Fibroblast of gingiva (primary cell): ENCODE results near the gene BICDL1.

Experiments used
- DNase-seq: peaks from one replicate; pipeline ENCODE4 v3.0.0-alpha.2; 2011; ENCODE audit warnings: low read depth

BICDL1 gene

DNA sequence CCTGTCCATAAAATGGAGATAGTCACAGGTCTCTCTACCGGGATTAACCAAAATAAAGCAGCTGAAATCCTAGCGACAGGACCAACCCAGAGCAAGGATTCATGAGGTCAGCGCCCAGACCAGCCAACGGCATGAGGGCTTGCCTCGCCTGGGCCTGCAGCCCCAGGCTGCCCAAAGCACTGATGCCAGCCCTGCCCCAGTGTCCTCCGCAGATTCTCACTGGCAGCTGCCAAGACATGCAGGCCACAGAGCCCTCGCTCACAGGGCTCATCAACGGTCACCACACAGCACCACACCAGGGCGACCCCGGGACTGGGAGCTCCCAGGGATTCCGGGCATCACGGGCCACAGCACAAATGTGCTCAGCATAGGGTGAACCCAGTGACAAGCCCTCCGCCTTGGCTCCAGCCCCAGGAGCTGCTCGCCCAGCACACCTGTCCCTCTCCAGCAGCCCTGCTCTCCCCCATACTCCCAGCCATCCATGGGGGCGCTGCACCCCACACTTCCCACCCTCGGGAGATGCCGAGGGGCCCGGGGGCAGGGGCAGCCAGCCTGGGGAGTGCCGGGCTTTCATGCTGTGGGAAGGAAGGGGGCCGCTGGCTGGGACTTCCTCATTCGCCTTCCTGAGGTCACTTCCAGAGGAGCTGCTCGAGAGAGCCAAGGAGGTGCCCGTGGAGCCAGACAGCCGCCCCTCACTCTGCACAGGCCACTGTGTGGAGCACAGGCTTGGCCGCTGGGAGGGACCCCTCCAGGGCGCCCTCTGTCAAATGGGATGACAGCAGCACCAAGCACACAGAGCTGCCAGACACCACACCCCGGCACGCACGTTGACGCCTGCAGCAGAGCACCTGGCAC lies 113.4 kb downstream of the BICDL1 start:
- DNase-seq: no peak

DNA sequence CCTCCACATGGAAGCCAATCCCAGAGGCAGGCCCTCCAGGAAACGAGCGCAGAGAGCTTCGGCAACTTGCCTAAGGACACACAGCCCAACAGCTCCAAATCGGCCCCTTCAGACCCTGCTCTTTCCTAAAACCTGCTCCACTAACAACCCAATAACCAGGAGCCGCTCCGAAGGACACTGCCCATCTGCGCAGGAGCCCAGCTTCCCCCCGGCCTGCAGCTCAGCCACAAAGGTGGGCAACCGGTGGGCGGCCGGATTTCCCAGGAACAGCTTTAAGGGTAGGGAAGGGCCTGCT lies 114.0 kb downstream of the BICDL1 start:
- DNase-seq: no peak

DNA sequence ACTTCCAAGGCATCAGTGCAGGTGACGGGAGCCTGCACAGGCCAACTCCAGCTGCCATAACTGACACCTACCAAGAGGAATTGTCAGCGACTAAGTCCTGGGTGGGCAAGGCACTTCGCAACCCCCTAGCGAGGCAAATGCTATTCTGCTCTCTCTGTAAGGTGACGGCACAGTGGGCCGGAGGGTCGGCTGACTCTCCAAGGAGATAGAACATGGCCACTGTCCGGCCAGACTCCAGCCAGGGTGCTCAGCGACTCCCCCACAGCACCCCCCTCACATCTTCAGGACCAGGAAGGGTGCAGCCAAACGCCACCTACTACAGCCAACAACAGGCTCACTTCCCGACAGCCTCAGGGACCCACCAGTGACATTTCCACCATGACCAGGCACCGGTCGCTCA lies 114.3 kb downstream of the BICDL1 start:
- no peak for DNase-seq

DNA sequence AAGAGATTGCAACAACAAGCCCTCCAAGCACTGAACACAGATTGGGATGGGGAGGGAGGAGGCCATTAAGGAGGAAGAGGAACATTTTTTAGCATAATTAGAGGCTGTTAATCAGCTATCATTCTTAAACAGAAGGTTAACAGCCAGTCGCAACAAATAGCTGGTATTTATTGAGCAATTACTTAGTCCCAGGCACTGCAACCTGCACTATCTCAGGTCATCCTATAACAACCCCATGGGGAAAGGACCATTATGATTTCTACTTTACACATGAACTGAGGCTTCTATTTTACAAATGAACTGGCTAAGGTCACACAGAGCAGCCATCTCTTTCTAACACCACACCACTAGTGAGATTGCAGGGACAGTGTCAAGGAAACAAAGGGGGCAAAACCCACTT lies 117.1 kb downstream of the BICDL1 start:
- no peak for DNase-seq

DNA sequence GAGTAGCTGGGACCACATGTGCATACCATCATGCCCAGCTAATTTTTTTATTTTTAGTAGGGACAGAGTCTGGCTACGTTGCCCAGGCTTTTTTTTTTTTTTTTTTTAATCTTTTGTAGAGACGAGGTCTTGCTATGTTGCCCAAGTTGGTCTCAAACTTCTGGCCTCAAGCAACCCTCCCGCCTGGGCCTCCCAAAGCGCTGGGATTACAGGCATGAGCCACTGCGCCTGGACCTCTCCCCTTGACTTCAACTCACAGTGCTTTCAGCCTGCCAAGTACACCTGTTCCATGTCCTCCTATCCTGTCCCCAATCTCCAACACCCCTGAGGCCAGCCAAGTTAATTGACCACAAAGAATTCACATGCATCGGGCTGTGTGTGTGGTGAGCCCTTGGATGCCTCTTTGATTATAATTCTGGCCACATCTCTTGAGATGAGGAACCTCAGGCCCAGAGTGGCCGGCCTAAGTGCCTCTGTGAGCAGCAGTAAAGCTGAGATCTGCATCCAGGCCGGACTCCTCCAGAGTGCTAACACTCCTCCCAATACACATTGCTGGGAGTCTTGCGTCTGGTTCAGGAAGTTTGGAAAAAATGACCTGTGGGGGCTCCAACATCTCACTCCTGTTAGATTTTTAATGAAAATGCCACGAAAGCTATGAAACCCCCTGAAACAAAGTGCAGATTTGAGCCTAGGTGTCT lies 120.7 kb downstream of the BICDL1 start:
- DNase-seq: no peak

DNA sequence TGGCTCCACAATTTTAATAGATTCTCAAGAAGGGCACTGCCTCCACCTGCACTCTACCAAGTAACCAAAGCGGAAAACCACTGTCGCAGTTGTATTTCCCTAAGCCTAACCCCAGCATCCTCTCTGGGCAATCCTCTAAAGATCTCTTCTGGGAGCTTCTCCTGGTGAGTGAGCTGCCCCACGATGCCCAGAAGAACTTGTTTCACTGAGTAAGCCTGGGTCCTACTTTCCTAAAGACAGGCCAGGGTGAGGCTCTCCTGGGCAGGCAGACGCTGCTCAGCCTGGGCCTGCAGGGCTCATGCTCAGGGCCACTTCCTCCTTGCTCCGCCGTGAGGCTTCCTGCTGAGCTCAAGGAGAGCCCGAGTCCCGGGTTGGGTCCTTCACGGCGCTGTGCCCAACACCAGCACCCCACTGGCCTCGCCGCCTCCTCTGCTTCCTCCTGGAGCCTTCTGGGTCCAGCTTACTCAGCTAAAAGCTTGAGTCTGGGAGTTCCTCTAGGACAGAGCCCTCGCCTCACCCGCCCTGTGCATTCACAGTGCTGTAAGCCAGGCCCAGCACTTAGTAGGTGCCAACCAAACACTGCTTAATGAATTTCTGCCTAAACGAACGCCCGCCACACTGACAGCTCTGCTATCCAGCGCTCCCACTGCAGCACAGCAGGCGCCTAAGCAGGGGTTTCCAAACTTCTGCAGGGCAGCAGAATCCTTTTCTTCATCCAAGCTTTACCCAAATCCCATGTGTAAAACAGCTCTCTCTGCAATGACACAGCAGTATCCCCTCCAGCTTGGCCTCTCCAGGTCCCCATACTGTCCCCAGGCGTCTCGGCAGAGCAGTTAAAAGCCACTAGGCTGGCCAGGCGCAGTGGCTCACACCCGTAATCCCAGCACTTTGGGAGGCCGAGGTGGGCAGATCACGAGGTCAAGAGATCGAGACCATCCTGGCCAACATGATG lies 121.8 kb downstream of the BICDL1 start:
- DNase-seq: no peak

DNA sequence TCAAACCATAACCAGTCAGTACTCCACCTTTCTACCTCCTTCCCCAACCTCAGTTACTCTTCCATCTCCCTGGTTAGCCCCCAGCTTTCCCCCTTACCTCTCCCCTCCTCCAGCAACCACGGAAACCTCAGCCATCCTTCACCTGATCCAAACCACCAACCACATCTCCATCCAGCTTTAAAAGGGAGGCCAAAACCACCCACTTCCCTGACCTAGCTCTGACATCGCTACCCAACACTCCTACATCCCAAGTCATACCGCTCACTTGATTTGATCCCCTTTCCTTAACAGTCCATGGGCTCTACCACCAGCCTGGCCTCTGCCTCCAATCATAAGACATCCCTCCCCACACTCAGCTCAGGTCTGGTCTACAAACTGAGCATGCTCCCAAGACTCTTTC lies 126.0 kb downstream of the BICDL1 start:
- no peak for DNase-seq

DNA sequence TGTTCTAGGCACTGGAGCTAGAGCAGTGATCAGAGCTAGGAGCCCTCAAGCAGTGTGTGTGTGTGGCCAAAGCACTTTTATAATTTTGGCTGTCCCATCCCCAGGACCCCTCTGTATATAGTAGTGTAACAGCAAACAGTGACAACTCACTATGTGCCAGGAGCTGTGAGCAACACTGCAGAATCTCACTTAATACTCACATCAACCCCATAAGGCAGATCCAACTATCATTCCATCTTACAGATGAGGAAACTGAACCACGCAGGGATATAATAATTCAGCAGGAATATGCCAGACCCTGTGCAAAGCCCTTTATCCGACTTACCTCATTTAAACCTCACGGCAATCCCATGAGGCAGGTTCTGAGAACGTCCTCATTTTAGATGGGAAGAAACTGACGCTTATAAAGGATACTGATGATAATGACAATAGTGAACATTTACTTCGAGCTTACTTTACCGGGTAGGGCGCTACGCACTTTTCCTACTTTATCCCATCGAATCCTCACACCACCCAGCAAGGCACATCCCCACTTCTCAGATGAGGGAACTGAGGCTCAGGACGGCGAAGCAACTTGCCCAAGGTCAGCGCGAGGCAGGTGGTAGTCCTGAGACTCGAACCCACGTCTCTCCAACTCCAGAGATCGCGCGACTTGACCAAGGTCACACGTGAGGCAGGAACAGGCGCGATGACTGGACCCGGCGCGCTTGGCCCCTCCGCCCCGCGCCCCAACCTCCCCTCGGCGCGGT lies 126.8 kb downstream of the BICDL1 start:
- peak; percentile 21 for DNase-seq

DNA sequence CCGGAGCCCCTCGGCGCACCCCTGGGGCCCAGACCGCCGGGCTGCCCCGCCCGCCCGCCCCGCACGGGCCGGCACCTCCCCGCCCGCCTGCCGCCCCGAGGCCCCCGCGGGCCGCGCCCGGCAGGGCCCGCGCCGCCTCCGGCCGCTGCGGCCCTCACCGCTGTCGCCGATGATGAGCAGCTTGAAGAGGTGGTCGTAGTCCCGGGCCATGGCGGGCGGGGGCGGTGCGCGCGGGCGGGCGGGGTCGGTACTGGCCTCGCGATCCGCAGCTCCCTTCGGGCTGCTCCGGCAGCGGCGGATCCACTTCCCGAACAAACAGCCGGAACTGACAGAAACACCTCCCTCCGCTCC lies 127.4 kb downstream of the BICDL1 start, which contains the start of gene RAB35:
RAB35 (minus strand) TSS at position 313 of the 351 bp plus-strand sequence; CDS start at position 210, 103 bp downstream.
- DNase-seq: no peak

DNA sequence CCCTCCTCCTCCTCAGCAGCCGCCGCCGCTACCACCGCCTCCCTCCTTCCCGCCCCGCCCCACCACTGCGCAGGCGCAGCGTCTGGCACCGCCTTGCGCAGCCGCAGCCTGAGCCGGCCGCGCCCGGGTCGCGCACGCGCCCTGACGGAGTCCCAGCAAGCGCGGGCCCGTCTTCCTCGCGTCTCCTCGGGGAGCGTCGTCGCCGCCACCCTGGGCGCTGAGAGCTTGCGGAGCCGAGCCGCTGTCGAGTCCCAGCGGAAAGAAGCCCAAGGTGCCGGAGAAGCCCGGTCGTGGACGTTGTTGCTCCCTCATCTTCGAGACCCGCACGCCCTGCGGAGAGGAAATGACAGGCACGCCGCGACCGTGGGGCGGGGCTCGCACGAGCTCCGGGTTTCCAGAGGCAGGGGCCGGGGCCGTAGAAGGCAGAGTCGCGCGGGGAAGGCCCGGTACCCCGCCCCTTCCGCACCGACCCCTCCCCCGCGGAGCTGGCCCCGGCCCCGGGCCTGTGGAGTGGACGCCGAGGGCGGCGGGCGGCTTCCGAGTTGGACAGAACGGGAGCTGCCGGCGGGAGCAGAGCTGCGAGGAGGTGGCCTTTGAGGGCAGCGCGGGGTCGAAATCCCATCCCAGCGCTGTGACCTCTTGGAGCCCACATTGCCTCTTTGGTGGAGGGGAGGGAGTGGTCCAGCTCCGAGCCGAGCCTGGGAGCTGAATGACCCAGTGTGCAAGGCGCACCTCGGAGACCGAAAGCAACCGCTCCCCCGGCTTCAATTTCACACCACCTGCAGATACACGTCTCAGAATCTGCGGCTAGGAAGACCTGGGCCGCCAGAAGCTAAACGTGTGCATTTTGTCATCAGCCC lies 128.0 kb downstream of the BICDL1 start:
- DNase-seq: peak; percentile 92

DNA sequence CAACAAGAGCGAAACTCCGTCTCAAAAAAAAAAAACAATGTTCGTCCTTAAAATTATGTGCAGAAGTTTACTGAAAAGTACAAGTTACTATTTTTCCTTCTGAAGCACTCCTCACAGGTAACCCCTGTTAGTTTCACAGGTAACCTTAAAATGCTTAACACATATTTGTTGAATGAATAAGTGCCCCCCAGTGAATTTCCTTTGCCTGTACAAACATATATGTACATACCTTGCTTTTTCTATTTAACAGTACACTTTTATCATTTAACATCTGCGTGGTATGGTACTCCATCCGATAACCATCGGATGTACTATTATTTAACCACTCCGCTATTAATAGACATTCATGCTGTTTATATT lies 128.9 kb downstream of the BICDL1 start:
- no peak for DNase-seq

DNA sequence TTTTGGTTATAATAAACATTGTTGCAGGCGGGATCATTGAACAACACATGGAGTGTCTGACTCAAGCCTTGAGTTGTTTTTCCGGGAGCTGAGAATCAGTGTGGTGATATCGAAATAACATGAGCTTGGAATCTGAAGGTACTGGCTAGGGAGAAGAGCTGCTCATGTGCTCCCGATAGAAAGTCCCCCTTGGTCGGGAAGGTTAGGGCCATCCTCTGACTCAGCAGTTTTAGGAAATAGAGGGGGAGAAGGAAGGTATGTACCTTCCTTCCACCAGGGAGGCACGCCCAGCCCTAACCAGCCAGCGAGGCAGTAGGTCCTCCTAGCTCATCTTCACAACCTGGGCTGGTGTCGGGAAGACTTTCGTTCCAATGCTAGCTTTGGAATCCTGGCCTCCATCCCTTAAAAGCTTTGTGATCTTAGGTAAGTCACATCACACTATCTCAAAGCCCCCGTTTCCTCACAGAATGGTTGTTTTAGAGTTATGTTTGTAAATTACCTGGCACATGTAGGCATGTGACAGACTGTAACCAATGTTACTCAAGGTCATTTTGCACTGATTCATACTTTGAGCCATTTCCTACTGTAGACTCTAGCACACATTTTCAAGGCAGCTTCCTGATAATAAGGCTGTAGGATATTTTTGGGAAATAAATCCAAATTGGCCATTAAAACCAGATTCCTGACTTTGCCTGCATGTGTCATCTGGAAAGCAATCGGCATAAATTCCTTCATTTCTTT lies 129.5 kb downstream of the BICDL1 start:
- peak; percentile 39 for DNase-seq

DNA sequence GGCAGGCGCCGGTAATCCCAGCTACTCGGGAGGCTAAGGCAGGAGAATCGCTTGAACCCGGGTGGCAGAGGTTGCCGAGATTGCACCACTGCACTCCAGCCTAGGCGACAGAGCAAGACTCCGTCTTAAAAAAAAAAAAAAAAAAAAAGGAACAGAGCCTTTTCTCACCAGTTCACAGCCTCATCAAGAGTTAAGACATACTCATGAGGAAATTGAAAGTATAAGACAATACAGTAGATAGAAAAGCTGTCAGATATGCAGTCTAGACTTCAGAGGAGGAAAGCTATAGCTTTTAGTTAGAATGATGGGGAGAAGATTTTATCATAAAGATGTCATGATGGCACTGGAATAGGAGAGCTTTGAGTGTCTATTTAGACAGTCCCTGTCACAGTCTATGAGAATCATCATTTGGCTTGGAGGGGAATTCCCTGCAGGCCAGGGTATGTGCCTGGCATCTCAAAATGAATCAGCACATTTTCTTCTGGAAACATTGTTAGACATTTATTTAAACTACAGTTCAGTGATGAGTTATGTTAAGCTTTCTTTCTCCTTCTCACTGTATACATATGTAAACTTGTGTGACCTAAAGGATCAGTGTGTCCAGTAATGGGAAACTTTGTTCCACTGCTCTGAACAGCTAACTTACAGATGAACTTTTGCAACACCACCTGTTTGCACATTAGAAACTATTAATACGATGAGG lies 130.4 kb downstream of the BICDL1 start:
- DNase-seq: peak; percentile 43

DNA sequence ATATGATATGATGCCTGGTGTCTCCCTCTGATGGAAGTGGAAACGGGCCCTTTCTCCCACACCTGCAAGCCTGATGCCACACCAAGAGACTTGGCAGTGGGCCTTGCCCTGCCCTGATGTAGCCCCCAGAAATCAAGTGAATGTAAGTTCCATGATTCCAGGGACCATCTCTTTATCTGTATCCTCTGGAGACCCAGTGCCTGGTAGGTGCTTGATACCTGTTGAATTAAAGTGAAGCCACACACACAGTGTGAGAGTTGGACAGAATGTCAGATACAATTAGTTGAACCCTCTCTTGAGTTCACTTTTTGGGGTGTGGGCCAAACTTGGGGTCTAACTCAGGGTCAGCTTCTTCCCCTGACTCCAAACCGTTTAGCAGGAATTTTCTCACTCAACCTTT lies 132.3 kb downstream of the BICDL1 start:
- no peak for DNase-seq

DNA sequence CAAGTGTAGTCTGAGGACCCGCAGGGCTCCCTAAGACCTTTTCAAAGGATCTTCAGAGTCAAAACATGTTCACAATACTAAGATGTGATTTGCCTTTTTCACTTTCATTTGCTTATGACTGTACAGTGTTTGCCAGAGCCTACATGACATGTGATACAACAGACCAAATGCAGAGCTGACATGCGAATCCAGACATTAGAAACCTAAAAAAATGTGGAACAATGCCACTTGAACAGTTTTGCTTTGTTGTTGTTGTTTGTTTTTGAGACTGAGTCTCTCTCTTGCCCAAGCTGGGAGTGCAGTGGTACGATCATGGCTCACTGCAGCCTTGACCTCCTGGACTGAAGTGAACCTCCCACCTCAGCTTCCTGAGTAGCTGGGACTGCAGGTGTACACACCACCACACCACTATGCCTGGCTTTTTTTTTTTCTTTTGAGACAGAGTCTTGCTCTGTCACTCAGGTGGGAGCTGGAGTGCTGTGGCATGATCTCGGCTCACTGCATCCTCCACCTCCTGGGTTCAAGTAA lies 132.8 kb downstream of the BICDL1 start:
- DNase-seq: peak; percentile 22

DNA sequence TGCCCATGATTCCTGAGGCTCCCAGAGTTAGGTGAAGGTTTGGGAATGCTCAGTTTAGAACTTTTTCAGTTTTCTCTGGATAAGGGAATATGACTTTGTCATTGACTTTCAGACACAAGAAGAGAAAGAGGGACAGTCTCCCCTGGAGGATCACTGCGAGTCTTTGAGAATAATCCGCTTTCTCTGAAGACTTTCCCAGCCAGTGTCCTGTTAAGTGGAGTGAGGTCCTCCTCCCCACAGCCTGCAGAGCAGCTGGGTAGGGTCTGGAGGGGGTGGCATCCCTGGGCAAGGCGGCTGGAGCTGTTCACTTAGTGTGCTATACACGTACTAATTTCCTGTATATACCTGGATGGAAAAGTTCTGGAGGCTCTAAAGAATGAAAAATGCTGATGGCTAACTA lies 136.0 kb downstream of the BICDL1 start:
- no peak for DNase-seq

DNA sequence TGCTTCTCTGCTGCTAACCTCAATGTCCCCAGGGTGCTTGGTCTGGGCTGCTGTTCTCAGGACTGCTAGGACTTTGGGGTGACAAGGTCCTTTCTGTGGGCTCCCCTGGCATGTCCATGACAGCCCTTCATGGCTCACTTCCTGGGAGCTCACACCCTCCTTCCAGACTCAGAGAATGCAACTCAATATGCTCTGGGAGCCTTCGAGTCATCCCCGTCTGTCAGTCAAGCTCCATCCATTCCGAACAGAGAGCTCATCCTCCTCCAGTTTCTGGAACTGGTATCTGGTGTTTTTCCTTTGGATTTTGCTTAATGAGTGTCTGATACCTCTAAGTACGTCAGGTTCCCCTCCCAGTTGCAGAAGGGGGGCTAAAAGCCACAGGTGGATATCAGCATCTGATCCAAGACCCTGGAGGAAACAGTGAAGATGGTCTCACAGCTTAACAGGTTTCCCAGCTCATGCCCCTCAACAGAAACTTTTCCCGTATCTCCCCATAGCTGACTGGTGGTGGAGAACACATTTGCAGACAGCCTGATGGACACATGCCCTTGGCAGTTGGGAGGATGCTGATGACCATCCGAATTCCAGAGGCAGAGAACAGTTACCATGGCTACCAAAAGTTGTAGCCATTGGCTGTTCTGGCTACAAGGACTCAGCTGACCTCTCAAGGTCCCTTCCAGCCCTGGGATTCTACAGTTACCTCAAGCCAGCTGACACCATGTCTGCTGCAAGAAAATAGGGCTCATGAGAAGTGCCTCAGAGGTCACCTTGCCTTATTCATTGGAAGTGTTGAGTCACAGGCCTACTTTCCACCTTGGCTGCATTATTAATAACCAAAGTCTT lies 137.0 kb downstream of the BICDL1 start:
- DNase-seq: peak; percentile 21

DNA sequence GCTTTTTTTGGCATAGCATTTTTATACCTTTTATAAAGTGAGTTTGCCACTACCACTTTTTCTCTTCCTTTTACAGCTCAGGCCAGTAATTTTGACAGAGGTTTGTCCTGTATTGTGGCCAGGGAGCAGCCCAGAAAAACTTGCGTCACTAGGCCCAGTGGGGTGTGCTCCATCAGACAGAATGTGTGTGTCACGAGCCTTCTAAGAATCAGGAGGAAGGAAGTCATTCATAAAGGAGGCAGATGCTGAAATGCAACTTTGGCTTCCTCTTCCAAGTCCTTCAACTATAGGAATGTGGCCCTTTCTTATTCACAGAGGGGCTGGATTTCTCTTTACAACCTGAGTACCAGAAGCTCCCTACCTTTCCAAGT lies 137.6 kb downstream of the BICDL1 start:
- peak; percentile 50 for DNase-seq
